H9 (cell line): Measurements from ENCODE around the gene BRSK2. TPM values are rescaled to one million over a fixed set of nuclear protein-coding genes. Genes with fewer than 3 reads are reported as not detected.

Experiments
- DNase-seq: peaks from one replicate; pipeline ENCODE4 v3.0.0-alpha.2; 2017
- H2AFZ ChIP-seq: one replicate; pipeline ENCODE4 v1.6.1; 2013; ENCODE audit warnings: mild to moderate bottlenecking, low read length, control low read depth, moderate library complexity
- H2AK5ac ChIP-seq: 2 replicates; pipeline ENCODE4 v1.6.1; 2013; ENCODE audit warnings: low read length, control low read depth, mixed read lengths; ENCODE audit not compliant: insufficient read length
- H2BK120ac ChIP-seq: one replicate; pipeline ENCODE4 v1.6.1; 2013; ENCODE audit warnings: low read depth, mild to moderate bottlenecking, low read length, control low read depth, inconsistent platforms; ENCODE audit not compliant: poor library complexity, severe bottlenecking
- H2BK12ac ChIP-seq: 2 replicates; pipeline ENCODE4 v1.6.1; 2013; ENCODE audit warnings: low read length, control low read depth, mixed read lengths, low read depth; ENCODE audit not compliant: insufficient read length
- H2BK15ac ChIP-seq: 2 replicates; pipeline ENCODE4 v1.6.1; 2013; ENCODE audit warnings: low read depth, low read length, control low read depth
- H2BK20ac ChIP-seq: one replicate; pipeline ENCODE4 v1.6.1; 2013; ENCODE audit warnings: low read depth, mild to moderate bottlenecking, low read length, control low read depth, inconsistent platforms; ENCODE audit not compliant: poor library complexity, severe bottlenecking
- H2BK5ac ChIP-seq: 2 replicates; pipeline ENCODE4 v1.6.1; 2013; ENCODE audit warnings: low read length, control low read depth, mixed read lengths; ENCODE audit not compliant: insufficient read length
- H3K14ac ChIP-seq: 2 replicates; pipeline ENCODE4 v1.6.1; 2013; ENCODE audit warnings: low read length, control low read depth; ENCODE audit not compliant: insufficient read depth
- H3K18ac ChIP-seq: 2 replicates; pipeline ENCODE4 v1.6.1; 2013; ENCODE audit warnings: low read depth, mild to moderate bottlenecking, mixed read lengths, low read length, control low read depth; ENCODE audit not compliant: insufficient read length
- H3K23ac ChIP-seq: 2 replicates; pipeline ENCODE4 v1.6.1; 2013; ENCODE audit warnings: low read length, control low read depth, mixed read lengths, low read depth; ENCODE audit not compliant: insufficient read length
- H3K23me2 ChIP-seq: 2 replicates; pipeline ENCODE4 v1.6.1; 2013; ENCODE audit warnings: low read depth, mild to moderate bottlenecking, mixed read lengths, low read length, control low read depth; ENCODE audit not compliant: insufficient read length, poor library complexity, severe bottlenecking
- H3K27ac ChIP-seq: 2 replicates; pipeline ENCODE4 v1.5.1; 2013; ENCODE audit warnings: low read length, control low read depth, mixed read lengths, low read depth; ENCODE audit not compliant: insufficient read length
- H3K27me3 ChIP-seq: 2 replicates; pipeline ENCODE4 v1.6.1; 2013; ENCODE audit warnings: low read length, control low read depth, inconsistent platforms; ENCODE audit not compliant: insufficient read depth
- H3K4ac ChIP-seq: 2 replicates; pipeline ENCODE4 v1.6.1; 2013; ENCODE audit warnings: low read depth, mild to moderate bottlenecking, control low read depth, inconsistent platforms, low read length, moderate library complexity
- H3K4me1 ChIP-seq: 2 replicates; pipeline ENCODE4 v1.6.1; 2013; ENCODE audit warnings: low read length, control low read depth, inconsistent platforms; ENCODE audit not compliant: insufficient read depth
- H3K4me2 ChIP-seq: 2 replicates; pipeline ENCODE4 v1.6.1; 2013; ENCODE audit warnings: low read length, control low read depth, mixed read lengths; ENCODE audit not compliant: insufficient read length, insufficient read depth
- H3K56ac ChIP-seq: 2 replicates; pipeline ENCODE4 v1.6.1; 2013; ENCODE audit warnings: low read depth, mild to moderate bottlenecking, mixed read lengths, low read length, control low read depth; ENCODE audit not compliant: insufficient read length
- H3K79me1 ChIP-seq: 2 replicates; pipeline ENCODE4 v1.6.1; 2013; ENCODE audit warnings: low read depth, mild to moderate bottlenecking, moderate library complexity, low read length, control low read depth, inconsistent platforms; ENCODE audit not compliant: insufficient read depth, poor library complexity, severe bottlenecking
- H3K79me2 ChIP-seq: 2 replicates; pipeline ENCODE4 v1.6.1; 2013; ENCODE audit warnings: low read length, control low read depth, inconsistent platforms; ENCODE audit not compliant: insufficient read depth
- H3K9ac ChIP-seq: 2 replicates; pipeline ENCODE4 v1.6.1; 2013; ENCODE audit warnings: low read length, control low read depth, mixed read lengths; ENCODE audit not compliant: insufficient read length; ENCODE audit errors: extremely low read depth
- H3K9me3 ChIP-seq: one replicate; pipeline ENCODE4 v1.6.1; 2013; ENCODE audit warnings: low read depth, low read length, inconsistent platforms; ENCODE audit not compliant: control insufficient read depth
- H3T11ph ChIP-seq: one replicate; pipeline ENCODE4 v1.6.1; 2013; ENCODE audit warnings: mild to moderate bottlenecking, low read length, control low read depth, inconsistent platforms
- H4K20me1 ChIP-seq: one replicate; pipeline ENCODE4 v1.6.1; 2013; ENCODE audit not compliant: control insufficient read depth, insufficient read length, insufficient read depth
- H4K5ac ChIP-seq: 2 replicates; pipeline ENCODE4 v1.6.1; 2013; ENCODE audit warnings: low read depth, mild to moderate bottlenecking, mixed read lengths, low read length, control low read depth; ENCODE audit not compliant: insufficient read length
- H4K8ac ChIP-seq: replicated peaks from 2 replicates; pipeline ENCODE4 v1.6.1; 2013; ENCODE audit warnings: low read length, control low read depth, mixed read lengths, low read depth; ENCODE audit not compliant: insufficient read length
- H4K91ac ChIP-seq: 2 replicates; pipeline ENCODE4 v1.6.1; 2013; ENCODE audit warnings: low read depth, mild to moderate bottlenecking, moderate library complexity, mixed read lengths, low read length, control low read depth; ENCODE audit not compliant: insufficient read length
- H3K27ac Mint-ChIP-seq, 3 experiments: 2 replicates in 2 of 3; 3 replicates in 1 of 3; pipeline ENCODE4 v1.8.0; 2020 to 2021; ENCODE audit warnings: mixed read lengths in 3 of 3, mild to moderate bottlenecking in 1 of 3, moderate library complexity in 1 of 3
- H3K27me3 Mint-ChIP-seq: 2 replicates; pipeline ENCODE4 v1.8.0; 2021; ENCODE audit warnings: low read depth, mild to moderate bottlenecking, moderate library complexity, mixed read lengths
- H3K36me3 Mint-ChIP-seq, 3 experiments: 2 replicates in 2 of 3; 3 replicates in 1 of 3; pipeline ENCODE4 v1.8.0; 2020 to 2021; ENCODE audit warnings: low read depth in 3 of 3, mixed read lengths in 3 of 3; ENCODE audit not compliant: insufficient read depth in 1 of 3
- H3K4me1 Mint-ChIP-seq, 2 experiments: 2 replicates each; pipeline ENCODE4 v1.8.0; 2020; ENCODE audit warnings: mixed read lengths in 2 of 2
- H3K4me3 Mint-ChIP-seq, 2 experiments: 2 replicates in 1 of 2; 3 replicates in 1 of 2; pipeline ENCODE4 v1.8.0; 2020 to 2021; ENCODE audit warnings: mild to moderate bottlenecking in 2 of 2, mixed read lengths in 2 of 2, moderate library complexity in 1 of 2
- H3K9me3 Mint-ChIP-seq, 2 experiments: 2 replicates in 1 of 2; 3 replicates in 1 of 2; pipeline ENCODE4 v1.8.0; 2020; ENCODE audit warnings: mild to moderate bottlenecking in 2 of 2, mixed read lengths in 2 of 2, moderate library complexity in 1 of 2
- CTCF ChIP-seq: fragments of 200-600 bp; sonication (generic); conservative IDR thresholded peaks from 3 replicates; pipeline ENCODE4 v1.8.0; 2021; ENCODE audit warnings: antibody characterized with exemption, mild to moderate bottlenecking
- WGBS: extraction: QIAGEN DNeasy Blood & Tissue Kit; methylation state at CpG from one replicate; pipeline ENCODE4 v1.1.7; 2013; ENCODE audit warnings: missing lambda C conversion rate, low lambda C conversion rate, mixed read lengths; ENCODE audit not compliant: insufficient read length; ENCODE audit errors: extremely low coverage; 5-methylcytosine and 5-hydroxymethylcytosine counted together
- total RNA-seq: library from RNA; stranded (reverse); gene quantifications from 2 replicates; pipeline ENCODE4 v1.2.1, GENCODE V29; 2021

Gene BRSK2
- total RNA-seq, 1 experiment from 2014 or later, result 28.4 TPM

GRCh38 chr11:1387961-1388762 lies 1.6 kb upstream of the BRSK2 start:
- Histone ChIP-seq H2BK5ac (no peak overlapping the region), H3K18ac (no peak overlapping the region), H4K20me1 (peaks cover 2% of the 10 kb centered on the region), H3K56ac (no peak overlapping the region), H3T11ph (no peak overlapping the region), H3K4ac (no peak overlapping the region), H2BK12ac (no peak overlapping the region), H3K79me2 (peaks cover 17% of the 10 kb centered on the region; the same call in 1 of the 2 replicates), H3K4me2 (peak overlapping the region; percentile 51), H2AFZ (no peak overlapping the region), H4K5ac (no peak overlapping the region), H2BK15ac (no peak overlapping the region), H4K8ac (no peak overlapping the region), H3K23ac (no peak overlapping the region), H2BK20ac (no peak overlapping the region), H3K14ac (no peak overlapping the region), H3K27me3 (no peaks in the 10 kb centered on the region; the same call in 1 of the 2 replicates), H3K9me3 (no peaks in the 10 kb centered on the region), H3K27ac (no peak overlapping the region), H2AK5ac (no peak overlapping the region), H2BK120ac (no peak overlapping the region), H4K91ac (no peak overlapping the region), H3K23me2 (peaks cover 14% of the 10 kb centered on the region), H3K4me1 (no peaks in the 10 kb centered on the region; the same call in 1 of the 2 replicates), H3K9ac (peak overlapping the region; percentile 63), H3K79me1 (no peaks in the 10 kb centered on the region)
- H3K9me3 Mint-ChIP-seq, result no peaks in the 10 kb centered on the region; a peak in 1 of 5 replicates
- H3K4me3 Mint-ChIP-seq, result peak overlapping the region; percentile 67 to 82
- TF ChIP-seq CTCF, result peak; percentile 55
- WGBS, result no CpG with 5 or more reads among the region's 22 CpGs
- peaks cover under 1 to 14% (median 7%) of the 10 kb centered on the region in 3 experiments; a peak in 5 of 7 replicates for H3K36me3 Mint-ChIP-seq
- H3K27ac Mint-ChIP-seq, result no peak overlapping the region
- peaks cover 28% of the 10 kb centered on the region for H3K27me3 Mint-ChIP-seq
- H3K4me1 Mint-ChIP-seq, result peaks cover 15 to 17% of the 10 kb centered on the region in 2 experiments
- DNase-seq, result peak; percentile 71
